Measurements from ENCODE around the gene DUSP7.

GRCh38 chr3:52019352-52020080 lies 36.9 kb downstream of the DUSP7 start:
- TF ChIP-seq LARP7 (IDR thresholded peaks at IDR 0.05) (no peak), CTCF (IDR thresholded peaks at IDR 0.05 in 2 of 3, conservative IDR thresholded peaks at IDR 0.05 in 1 of 3; ENCODE audit: insufficient read depth in 2 of 3, low read depth in 1 of 3, low read length in 3 of 3) (no peak), BHLHE40 (IDR thresholded peaks at IDR 0.05; ENCODE audit: low read length) (no peak), EP300 (IDR thresholded peaks at IDR 0.05; ENCODE audit: low read length) (no peak), CXXC5 (CRISPR knock-in tag; IDR thresholded peaks at IDR 0.05) (no peak), JUNB (CRISPR knock-in tag; conservative IDR thresholded peaks at IDR 0.05) (no peak), CHD1 (IDR thresholded peaks at IDR 0.05; ENCODE audit: low read length) (no peak), ELF1 (tag; IDR thresholded peaks at IDR 0.05) (no peak), RFX5 (IDR thresholded peaks at IDR 0.05; ENCODE audit: low read depth, low read length) (no peak), U2AF2 (optimal IDR thresholded peaks at IDR 0.05; ENCODE audit: low read depth, low read length) (no peak)
